ENCODE results near the gene NAPB.
A peak's percentile ranks its signal among the peaks of the same experiment; 100 is the strongest.

Gene NAPB

DNA sequence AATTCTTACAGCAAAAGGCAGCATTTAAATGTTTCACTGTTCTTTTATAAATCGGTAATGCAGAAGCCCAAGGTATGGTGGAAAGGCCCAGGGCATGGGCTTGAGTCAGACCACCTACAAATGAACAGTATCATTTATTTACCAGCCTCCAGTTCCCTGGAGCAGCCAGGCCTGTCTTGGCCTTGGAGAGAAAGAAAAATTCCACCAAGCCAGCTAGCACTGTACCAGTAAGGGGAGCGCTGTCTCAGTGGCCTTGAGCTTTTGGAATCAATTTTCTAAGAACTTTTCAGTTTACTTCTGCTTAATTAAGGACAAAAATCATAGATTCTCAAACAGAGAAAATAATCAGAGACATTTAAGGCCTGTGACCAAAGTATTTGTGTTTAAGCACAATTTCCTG is 12.3 kb downstream of the NAPB start:
- in situ Hi-C loops (cut with MboI; ENCODE audit: low pct_unique_long_range_greater_than_20kb, low sequenced_read_pairs, unreplicated experiment) = no loop called here
- no peak for TF ChIP-seq CTCF (IDR thresholded peaks at IDR 0.05; ENCODE audit: extremely low read depth, insufficient read depth, missing control alignments)
- DNase-seq (ENCODE audit: low spot score) = no peak

GRCh38 chr20:23407781-23408464 is 13.4 kb downstream of the NAPB start:
- DNase-seq (ENCODE audit: low spot score) = peak; percentile 34
- TF ChIP-seq CTCF (IDR thresholded peaks at IDR 0.05; ENCODE audit: extremely low read depth, insufficient read depth, missing control alignments) = no peak
- in situ Hi-C loops (cut with MboI; ENCODE audit: low pct_unique_long_range_greater_than_20kb, low sequenced_read_pairs, unreplicated experiment) = no loop called here

DNA sequence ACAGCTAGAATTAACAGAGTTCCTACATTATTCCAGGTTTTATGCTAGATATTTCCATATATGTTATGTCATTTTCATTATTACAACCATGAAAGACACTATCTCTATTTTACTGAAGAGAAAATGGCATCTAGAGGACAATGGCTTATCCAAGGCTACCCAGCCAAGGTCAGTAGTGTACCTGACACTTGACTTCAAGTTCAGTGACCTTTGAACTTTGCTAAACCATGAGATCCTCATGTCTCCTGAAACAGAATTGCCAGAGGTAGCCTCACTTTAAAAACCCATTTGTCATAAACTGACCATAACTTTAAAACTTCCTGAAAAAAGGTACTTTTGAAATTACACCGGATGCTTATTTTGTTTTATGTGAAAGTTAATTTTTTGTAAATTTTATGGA is 14.4 kb downstream of the NAPB start:
- in situ Hi-C loops (cut with MboI; ENCODE audit: low pct_unique_long_range_greater_than_20kb, low sequenced_read_pairs, unreplicated experiment) = no loop called here
- no peak for DNase-seq (ENCODE audit: low spot score)
- TF ChIP-seq CTCF (IDR thresholded peaks at IDR 0.05; ENCODE audit: extremely low read depth, insufficient read depth, missing control alignments) = no peak

GRCh38 chr20:23404196-23404595 is 17.1 kb downstream of the NAPB start:
- no peak for DNase-seq (ENCODE audit: low spot score)
- TF ChIP-seq CTCF (IDR thresholded peaks at IDR 0.05; ENCODE audit: extremely low read depth, insufficient read depth, missing control alignments) = no peak
- in situ Hi-C loops (cut with MboI; ENCODE audit: low pct_unique_long_range_greater_than_20kb, low sequenced_read_pairs, unreplicated experiment) = no loop called here

GRCh38 chr20:23403751-23404150 is 17.5 kb downstream of the NAPB start:
- no peak for TF ChIP-seq CTCF (IDR thresholded peaks at IDR 0.05; ENCODE audit: extremely low read depth, insufficient read depth, missing control alignments)
- in situ Hi-C loops (cut with MboI; ENCODE audit: low pct_unique_long_range_greater_than_20kb, low sequenced_read_pairs, unreplicated experiment) = no loop called here
- no peak for DNase-seq (ENCODE audit: low spot score)

DNA sequence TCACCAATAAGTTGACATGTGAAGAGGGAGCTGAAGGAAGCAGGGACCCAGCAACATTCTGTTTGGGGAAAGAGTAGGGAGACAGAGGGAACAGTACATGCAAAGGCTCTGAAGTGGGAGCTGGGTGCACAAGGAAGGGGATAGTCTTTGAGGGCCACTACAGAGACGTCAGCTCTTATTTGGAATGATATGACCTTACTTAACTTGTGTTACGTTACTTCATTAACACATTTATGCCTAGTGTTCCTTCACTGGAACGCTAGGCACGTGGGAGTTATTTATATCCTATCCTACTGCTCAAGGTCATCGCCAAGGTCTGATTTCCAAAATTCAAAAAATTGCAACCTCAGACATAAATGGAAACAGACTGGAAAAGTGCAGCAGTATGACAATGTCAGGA is 20.2 kb downstream of the NAPB start:
- DNase-seq (ENCODE audit: low spot score) = no peak
- in situ Hi-C loops (cut with MboI; ENCODE audit: low pct_unique_long_range_greater_than_20kb, low sequenced_read_pairs, unreplicated experiment) = no loop called here
- no peak for TF ChIP-seq CTCF (IDR thresholded peaks at IDR 0.05; ENCODE audit: extremely low read depth, insufficient read depth, missing control alignments)

Data from GM13977 (cell line).